Activated CD4-positive, alpha-beta T cell treated with anti-CD3 and anti-CD28 coated beads, Interleukin-2, Interleukin-4, amounts not matched to agents 100 ng/mL and 50 ng/mL, durations not matched to agents 16 hours and 8 hours (primary cell): ENCODE data around the gene BECN2.
A peak's percentile ranks its signal among the peaks of the same experiment; 100 is the strongest.
"Not testable (repeated sequence)": the region's sequence is repeated elsewhere in the genome, so short reads cannot be mapped to it uniquely, and the experiment has no call there.

Experiments used
- DNase-seq: peaks from one replicate; pipeline ENCODE4 v3.0.0-alpha.2; 2020; ENCODE audit warnings: low spot score

BECN2 gene

DNA sequence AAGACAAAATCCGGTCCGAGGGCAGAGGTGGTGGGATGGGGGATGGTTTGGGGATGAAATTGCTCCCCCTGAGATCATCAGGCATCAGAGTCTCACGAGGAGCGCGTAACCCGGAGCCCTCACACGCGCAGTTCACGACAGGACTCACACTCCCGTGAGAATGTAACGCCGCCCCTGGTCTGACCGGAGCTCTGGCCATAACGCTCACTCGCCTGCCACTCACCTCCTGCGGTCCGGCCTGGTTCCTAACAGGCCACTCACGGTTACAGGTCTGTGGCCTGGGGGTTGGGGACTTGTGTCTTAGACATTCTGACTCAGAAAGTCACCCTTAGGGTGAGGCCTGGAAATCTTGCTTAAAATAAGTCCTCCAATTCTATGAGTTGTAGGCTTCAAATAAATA, 21.5 kb downstream of the BECN2 start:
- no peak for DNase-seq

DNA sequence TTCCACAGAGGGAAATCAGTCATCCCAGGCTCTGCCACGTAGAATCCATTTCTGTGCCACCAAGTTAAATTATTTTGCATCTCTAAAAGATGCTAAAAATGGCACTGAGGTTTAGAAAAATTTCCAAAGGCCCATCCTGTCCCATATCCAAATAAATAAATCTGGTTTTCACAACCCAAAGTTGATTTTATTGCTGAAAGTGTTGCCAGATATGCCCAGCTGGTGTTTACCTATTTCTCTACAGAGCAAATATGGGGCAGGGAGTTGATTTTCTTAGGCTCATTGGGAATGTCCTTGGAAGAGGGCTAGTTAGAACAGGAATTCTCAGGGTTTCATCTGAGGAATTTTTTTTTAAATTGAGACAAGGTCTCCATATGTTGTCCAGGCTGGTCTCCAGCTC, 22.4 kb downstream of the BECN2 start:
- DNase-seq: no peak

DNA sequence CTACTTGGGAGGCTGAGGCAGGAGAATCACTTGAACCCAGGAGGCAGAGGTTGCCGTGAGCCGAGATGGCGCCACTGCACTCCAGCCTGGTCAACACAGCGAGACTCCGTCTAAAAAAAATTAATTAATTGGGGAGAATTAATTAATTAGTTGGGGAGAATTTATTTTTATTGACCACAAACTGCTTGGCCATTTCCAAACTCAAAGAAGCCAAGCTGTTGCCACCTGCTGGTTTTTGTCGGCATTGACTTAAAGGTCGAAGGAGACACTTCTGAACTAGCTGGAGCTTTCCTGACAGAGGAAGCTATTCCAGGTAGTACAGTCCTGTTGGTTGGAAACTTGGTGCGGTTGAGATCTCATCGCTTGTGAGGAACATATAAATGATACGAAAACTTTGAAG, 28.2 kb downstream of the BECN2 start:
- DNase-seq: peak; percentile 12

DNA sequence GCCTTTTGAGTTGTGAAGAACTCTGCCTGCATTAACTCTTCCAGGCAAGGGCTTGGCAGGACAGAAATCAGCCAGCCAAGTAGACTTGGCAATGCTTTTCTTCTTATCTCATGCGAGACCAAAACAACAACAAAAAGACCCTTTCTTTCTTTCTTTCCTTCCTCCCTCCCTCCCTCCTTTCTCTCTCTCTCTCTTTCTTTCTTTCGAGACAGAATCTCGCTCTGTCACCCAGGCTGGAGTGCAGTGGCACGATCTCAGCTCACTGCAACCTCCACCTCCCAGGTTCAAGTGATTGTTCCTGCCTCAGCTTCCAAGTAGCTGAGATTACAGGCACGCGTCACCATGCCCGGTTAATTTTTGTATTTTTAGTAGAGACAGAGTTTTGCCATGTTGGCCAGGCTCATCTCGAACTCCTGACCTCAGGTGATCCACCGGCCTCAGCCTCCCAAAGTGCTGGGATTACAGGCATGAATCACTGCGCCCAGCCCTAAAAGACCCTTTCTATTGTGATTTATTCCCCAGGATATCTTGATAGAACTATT, 30.9 kb downstream of the BECN2 start:
- not testable (repeated sequence) for DNase-seq

DNA sequence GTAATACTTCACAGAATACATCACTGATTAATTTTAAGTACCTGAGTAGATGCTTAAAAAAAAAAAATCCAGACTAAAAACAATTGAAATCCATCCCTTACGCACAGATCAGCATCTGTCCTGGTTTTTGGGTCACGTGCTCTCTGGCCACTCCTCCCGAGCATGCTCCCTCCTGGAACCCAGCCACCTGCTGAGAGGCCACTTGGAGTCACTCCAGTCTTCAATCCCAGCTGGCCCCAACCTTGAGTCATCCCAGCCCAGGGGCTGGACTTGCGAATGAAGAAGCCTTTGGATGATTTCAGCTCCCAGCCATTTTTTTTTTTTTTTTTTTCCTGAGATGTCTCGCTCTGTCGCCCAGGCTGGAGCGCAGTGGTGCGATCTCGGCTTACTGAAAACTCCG, 32.5 kb downstream of the BECN2 start:
- DNase-seq: no peak

DNA sequence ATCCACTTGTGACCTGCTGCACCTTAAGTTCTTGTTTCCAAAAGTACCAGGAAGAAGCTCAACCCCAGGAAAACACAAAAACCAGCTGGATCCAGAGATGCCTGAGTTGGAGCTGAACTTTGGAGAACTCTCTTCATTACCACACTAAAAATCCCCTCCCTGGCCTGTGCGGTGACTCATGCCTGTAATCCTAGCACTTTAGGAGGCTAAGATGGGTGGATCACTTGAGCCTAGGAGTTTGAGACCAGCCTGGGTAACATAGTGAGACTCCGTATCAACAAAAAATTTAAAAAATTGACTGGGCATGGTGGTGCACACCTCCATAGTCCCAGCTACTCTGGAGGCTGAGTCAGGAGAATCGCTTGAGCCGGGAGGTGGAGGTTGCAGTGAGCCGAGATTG, 35.2 kb downstream of the BECN2 start:
- DNase-seq: no peak

DNA sequence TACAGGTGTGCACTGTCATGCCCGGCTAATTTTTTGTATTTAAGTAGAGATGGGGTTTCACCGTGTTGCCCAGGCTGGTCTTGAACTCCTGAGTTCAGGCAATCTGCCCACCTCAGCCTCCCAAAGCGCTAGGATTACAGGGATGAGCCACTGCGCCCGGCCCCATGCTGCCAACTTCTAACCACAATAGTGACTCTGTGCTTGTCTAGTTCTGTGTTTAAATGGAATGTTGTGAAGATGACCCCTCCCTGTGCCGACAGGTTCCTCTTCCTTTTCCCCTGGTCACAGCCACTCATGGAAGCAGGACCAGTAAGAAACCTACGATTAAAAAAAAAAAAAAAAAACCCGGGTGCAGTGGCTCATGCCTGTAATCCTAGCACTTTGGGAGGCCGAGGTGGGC, 36.6 kb downstream of the BECN2 start:
- no peak for DNase-seq

DNA sequence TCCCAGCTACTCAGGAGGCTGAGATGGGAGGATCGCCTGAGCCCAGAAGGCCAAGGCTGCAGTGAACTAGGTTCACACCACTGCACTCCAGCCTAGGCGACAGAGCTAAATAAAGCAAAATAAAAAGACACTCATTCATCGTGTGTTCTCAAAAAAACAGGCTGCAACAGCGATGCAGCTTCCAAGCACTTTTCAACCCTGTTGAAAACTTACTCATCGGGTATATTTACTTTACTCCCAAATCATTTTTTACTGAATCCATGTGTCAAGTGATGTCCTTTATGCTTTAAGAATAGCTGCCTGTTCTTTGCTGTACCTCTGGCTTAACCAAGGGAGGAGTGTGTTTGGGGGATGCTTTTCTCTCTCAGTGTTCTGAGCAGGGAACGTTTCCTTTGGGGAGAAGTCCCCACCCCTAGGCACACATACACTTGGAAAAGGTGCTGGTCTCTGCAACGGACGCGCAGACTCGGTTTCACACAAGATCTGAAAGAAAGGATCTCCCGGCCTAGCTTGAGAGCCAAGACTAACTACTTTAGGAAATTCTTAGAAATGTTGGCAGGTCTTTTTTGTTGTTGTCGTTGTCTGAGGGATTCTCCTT, 39.9 kb downstream of the BECN2 start:
- no peak for DNase-seq

DNA sequence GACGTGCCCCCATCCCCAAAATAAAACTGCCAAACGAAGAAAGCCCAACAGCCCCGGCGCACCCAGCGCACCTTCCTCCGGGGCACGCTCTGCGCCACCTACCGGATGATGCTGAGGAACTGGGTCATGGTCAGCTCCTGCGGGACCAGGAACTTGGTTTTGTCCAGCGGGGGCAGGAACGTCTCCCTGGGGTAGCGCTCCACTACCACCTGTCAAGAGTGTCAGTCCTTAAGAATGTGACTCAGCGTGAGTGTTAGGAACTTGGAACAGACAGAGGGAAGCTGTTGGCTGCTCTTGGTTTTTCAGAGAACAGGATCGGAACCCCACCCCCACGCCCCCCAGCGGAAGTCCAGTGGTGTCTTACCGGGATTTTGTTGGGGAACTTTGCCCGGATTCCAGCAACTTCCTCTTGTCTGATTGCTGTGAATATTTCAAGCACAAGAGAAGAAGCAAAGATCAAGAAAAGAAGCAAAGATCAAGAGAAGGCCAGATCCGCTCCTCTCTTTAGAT, 40.9 kb downstream of the BECN2 start:
- DNase-seq: peak; percentile 38

DNA sequence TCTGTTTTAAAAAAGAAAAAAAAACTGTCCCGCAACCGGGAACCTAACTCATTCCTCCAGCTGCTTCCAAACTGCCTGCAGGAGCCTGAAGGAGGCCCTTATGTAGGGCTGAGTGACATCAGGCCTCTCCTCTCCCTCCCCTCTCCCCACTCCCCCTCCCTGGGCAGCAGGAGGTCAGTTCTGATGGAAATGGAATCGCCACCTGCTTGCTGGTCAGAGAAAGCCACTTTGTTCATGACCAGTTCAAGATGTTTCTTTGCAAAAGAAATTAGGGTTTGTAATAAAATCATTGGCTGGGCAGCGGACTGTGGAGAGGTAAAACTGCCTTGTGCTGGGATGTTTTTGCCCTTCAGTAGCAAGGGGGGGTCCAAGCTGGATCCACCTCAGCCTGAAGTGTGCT, 41.5 kb downstream of the BECN2 start, which contains the start of gene MAP1LC3C:
Gene MAP1LC3C (minus strand): TSS at position 73 of the 400 bp plus-strand sequence. CDS start 90 bp downstream, outside the sequence.
- no peak for DNase-seq

DNA sequence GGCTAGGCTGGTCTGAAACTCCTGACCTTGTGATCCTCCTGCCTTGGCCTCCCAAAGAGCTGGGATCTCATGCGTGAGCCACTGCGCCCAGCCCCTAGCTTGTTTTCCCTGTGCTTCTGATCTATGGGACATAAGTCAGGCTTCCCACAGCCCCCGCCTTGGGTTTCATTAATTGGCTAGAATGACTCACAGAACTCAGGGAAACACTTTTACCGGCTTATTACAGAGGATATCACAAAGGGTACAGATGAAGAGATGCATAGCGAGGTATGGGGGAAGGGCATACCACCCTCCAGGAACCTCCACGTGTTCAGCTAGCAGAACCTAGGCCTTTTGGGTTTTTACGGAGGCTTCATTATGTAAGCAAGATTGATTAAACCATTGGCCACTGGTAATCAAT, 42.9 kb downstream of the BECN2 start:
- no peak for DNase-seq

DNA sequence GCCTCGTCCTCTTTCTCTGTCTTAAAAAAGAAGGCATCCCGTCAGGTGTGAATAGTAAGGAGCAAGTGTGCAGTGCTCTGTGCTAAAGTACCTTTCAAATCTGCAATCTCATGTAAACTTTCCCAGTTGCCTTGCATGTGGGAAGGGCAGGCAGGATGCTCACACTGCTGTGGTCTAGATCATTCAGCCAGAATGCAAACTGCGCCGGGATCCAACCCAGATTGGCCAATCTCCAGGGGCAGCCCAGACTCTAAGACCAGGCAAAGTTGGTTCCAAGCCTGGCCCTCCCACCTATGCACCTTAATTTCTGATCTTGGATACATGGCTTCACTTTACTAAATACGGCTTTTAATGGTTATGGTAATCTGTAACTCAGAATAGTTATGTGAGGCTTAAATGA, 44.5 kb downstream of the BECN2 start:
- DNase-seq: no peak

DNA sequence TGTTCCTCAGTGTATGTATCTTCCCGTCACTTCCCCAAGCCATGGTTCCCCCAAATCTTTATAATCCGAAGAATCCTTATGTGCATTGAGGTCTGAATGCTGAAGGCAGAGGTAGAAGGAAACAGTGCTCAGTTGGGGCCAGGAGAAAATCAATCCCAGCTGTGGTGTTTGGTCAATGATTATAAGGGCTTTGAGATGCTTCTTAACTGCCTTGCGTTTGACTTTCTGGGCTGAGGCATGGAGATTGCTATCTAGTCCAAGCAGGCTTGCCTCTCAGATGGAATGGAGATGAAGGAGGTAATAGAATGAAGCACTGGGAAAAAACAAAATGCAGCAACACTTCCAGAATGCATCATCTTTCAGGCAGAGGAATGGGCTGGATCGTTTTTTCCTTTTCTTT, 44.9 kb downstream of the BECN2 start:
- no peak for DNase-seq

DNA sequence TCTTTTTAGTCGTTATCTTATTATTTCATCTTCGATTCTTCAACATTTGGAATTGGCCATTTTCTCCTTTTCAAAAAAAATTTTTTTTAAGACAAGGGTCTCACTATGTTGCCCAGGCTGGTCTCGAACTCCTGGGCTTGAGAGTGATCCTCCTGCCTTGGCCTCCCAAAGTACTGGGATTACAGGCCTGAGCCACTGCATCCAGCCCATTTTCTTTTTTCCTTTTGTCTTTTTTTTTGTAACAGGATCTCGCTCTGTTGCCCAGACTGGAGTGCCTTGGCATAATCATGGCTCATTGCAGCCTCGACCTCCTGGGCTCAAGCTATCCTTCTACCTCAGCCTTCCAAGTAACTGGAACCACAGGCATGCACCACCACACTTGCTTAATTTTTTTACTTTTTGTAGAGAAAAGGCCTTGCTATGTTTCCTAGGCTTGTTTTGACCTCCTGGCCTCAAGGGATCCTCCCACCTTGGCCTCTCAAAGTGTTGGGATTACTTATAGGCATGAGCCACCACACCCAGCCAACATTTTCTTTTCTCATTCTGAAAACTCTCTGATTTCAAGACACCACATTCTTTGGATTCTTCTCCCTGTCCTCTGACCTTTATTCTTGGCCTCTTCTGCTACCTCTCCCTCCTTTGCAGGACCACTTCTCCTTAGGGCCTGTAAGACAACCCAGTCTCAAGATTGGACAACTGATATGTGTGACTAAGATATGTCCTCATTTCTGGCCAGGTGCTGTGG, 47.4 kb downstream of the BECN2 start:
- no peak for DNase-seq

DNA sequence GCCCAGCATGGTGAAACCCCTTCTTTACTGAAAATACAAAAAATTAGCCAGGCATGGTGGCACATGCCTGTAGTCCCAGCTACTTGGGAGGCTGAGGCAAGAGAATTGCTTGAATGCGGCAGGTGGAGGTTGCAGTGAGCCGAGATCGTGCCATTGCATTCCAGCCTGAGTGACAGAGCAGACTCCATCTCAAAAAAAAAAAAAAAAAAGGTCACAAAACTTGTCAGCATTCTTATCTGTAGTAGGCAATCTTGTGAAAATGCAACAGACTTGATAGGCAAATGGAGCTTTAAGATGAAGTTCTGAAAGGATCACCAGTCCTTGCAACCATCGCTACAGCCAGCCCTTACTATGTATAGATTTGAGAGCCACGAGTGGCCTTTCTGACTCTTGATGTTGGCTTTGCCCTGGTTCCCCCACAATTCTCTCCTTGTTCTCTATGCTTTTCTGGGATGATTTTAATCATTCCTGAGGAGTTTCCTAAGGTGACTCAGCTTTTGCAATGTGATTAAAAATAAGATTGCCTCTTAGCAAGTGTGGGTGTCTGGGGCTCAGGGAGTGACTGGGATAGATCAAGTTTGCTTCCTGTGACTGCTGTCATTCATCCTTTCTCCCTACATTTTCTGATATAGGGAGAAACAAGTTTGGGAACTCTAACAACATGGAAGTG, 48.4 kb downstream of the BECN2 start:
- no peak for DNase-seq

DNA sequence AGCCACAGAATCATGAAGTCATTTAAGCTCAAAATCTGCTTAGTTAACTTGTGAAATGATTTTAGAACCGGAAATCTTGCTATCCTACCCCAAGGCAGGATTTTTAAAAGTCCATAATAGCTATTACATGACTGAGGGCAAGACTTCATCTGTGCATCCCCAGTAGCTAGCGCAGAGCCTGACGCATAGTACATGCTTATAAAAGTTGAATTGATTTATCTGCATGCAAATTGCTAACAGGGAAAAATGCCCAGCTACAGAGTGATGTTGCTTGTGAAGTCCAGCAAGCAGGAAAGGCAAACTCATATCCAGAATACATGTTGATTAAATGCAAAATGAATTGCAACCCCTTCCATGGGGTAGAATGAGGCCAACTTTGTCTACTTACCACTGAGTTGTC, 49.4 kb downstream of the BECN2 start:
- DNase-seq: no peak
